ENCODE measurements around the gene RIMS4. TPM values are rescaled to one million over a fixed set of nuclear protein-coding genes. Genes with fewer than 3 reads are reported as not detected.

The RIMS4 gene
- total and polyA plus RNA-seq, 9 of the 15 experiments (the other 6 are each of a cell fraction or from before 2014, with no cell fraction given): 0.04 TPM; not detected in 8

DNA sequence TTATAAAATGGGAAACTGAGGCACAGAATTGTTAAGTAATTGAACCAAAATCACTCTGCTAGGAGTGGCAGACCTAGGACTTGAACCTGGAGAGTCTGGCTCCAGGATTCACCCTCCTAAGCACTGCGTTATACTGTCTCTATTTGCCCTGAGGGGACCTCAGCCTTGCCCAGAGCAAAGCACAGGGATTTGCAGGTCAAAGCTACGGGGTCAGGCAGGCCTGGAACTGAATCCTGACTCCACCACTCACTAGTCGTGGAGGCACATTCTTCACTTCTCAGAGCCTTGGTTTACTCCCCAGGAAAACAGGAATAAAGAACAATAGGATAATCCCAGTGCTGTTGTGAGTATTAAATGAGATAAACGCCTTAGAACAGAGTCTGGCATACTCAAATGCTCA, 45.3 kb downstream of the RIMS4 start:
- Histone ChIP-seq H3K4me2 (ENCODE audit: insufficient read depth, low read length) (no peak overlapping the region), H2AFZ (ENCODE audit: low read depth, low read length) (no peak overlapping the region), H4K20me1 (replicated peaks; ENCODE audit: control insufficient read depth, insufficient read depth, low read length) (peaks cover 4% of the 10 kb centered on the region; the same call in 1 of the 2 replicates), H3K9me3 (replicated peaks; ENCODE audit: control insufficient read depth, insufficient read depth, low read depth, low read length) (no peaks in the 10 kb centered on the region), H3K27ac (ENCODE audit: extremely low read depth, low read depth, low read length) (no peak overlapping the region), H3K4me3 (no peak overlapping the region), H3K4me1 (replicated peaks in 1 of 2; ENCODE audit: control insufficient read depth in 2 of 2, insufficient read depth in 2 of 2, low read length in 2 of 2) (no peaks in the 10 kb centered on the region), H3K9ac (ENCODE audit: insufficient read depth in 1 of 2, low read depth in 2 of 2, low read length in 2 of 2) (no peak overlapping the region), H3K79me2 (ENCODE audit: control insufficient read depth, insufficient read depth, low read length) (no peaks in the 10 kb centered on the region), H3K36me3 (ENCODE audit: control insufficient read depth, insufficient read depth, low read length) (no peaks in the 10 kb centered on the region), H3K27me3 (ENCODE audit: control insufficient read depth in 2 of 2, insufficient read depth in 2 of 2, low read length in 2 of 2) (peaks cover under 1 to 46% of the 10 kb centered on the region in 2 experiments; a peak in 4 of 5 replicates), H3K9me1 (ENCODE audit: control insufficient read depth, insufficient read depth, low read length) (no peaks in the 10 kb centered on the region)
- CTCF ChIA-PET (ENCODE audit: low intra/inter-chr PET ratio): no interaction called here
- BruUV-seq (replicated peaks): no TSS peak
- POLR2A ChIA-PET: no interaction called here
- DNase-seq (ENCODE audit: extremely low read depth in 1 of 4, low spot score in 3 of 4) (no peak), ATAC-seq (no peak), FAIRE-seq (no peak)
- in situ Hi-C loops (cut with MboI) (no loop called here), intact Hi-C loops (cut with micrococcal nuclease) (no loop called here)
- TF ChIP-seq HNRNPK (IDR thresholded peaks at IDR 0.05; ENCODE audit: low read depth, low read length, poor library complexity, severe bottlenecking) (no peak), SREBF1 (IDR thresholded peaks at IDR 0.05; ENCODE audit: borderline replicate concordance, low read depth, low read length) (no peak), MAFK (IDR thresholded peaks at IDR 0.05; ENCODE audit: low read length) (no peak), CBFB (CRISPR knock-in tag; IDR thresholded peaks at IDR 0.05) (no peak), MTF1 (CRISPR knock-in tag; IDR thresholded peaks at IDR 0.05; ENCODE audit: borderline replicate concordance) (no peak), KLF1 (tag; IDR thresholded peaks at IDR 0.05) (no peak), CSDE1 (IDR thresholded peaks at IDR 0.05) (no peak), RFX7 (CRISPR knock-in tag; IDR thresholded peaks at IDR 0.05) (no peak), PHF21A (IDR thresholded peaks at IDR 0.05; ENCODE audit: borderline replicate concordance, low read depth) (no peak), CBX2 (IDR thresholded peaks at IDR 0.05; ENCODE audit: insufficient read depth, low read length, poor library complexity, severe bottlenecking) (no peak), MTA2 (IDR thresholded peaks at IDR 0.05; ENCODE audit: low read depth) (no peak), ZKSCAN1 (IDR thresholded peaks at IDR 0.05; ENCODE audit: low read depth, low read length) (no peak), NFYB (IDR thresholded peaks at IDR 0.05; ENCODE audit: extremely low read depth, insufficient read length) (no peak), ZNF197 (CRISPR knock-in tag; IDR thresholded peaks at IDR 0.05; ENCODE audit: low read depth) (no peak)
- TF ChIP-seq, protein P1, sequence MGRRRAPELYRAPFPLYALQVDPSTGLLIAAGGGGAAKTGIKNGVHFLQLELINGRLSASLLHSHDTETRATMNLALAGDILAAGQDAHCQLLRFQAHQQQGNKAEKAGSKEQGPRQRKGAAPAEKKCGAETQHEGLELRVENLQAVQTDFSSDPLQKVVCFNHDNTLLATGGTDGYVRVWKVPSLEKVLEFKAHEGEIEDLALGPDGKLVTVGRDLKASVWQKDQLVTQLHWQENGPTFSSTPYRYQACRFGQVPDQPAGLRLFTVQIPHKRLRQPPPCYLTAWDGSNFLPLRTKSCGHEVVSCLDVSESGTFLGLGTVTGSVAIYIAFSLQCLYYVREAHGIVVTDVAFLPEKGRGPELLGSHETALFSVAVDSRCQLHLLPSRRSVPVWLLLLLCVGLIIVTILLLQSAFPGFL (CRISPR knock-in tag; IDR thresholded peaks at IDR 0.05): no peak
- TF ChIP-seq, protein P2, sequence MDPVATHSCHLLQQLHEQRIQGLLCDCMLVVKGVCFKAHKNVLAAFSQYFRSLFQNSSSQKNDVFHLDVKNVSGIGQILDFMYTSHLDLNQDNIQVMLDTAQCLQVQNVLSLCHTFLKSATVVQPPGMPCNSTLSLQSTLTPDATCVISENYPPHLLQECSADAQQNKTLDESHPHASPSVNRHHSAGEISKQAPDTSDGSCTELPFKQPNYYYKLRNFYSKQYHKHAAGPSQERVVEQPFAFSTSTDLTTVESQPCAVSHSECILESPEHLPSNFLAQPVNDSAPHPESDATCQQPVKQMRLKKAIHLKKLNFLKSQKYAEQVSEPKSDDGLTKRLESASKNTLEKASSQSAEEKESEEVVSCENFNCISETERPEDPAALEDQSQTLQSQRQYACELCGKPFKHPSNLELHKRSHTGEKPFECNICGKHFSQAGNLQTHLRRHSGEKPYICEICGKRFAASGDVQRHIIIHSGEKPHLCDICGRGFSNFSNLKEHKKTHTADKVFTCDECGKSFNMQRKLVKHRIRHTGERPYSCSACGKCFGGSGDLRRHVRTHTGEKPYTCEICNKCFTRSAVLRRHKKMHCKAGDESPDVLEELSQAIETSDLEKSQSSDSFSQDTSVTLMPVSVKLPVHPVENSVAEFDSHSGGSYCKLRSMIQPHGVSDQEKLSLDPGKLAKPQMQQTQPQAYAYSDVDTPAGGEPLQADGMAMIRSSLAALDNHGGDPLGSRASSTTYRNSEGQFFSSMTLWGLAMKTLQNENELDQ (CRISPR knock-in tag; IDR thresholded peaks at IDR 0.05; ENCODE audit: borderline replicate concordance): no peak
- TF ChIP-seq, protein P3, sequence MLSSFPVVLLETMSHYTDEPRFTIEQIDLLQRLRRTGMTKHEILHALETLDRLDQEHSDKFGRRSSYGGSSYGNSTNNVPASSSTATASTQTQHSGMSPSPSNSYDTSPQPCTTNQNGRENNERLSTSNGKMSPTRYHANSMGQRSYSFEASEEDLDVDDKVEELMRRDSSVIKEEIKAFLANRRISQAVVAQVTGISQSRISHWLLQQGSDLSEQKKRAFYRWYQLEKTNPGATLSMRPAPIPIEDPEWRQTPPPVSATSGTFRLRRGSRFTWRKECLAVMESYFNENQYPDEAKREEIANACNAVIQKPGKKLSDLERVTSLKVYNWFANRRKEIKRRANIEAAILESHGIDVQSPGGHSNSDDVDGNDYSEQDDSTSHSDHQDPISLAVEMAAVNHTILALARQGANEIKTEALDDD (IDR thresholded peaks at IDR 0.05): no peak
- TF ChIP-seq, protein P4, sequence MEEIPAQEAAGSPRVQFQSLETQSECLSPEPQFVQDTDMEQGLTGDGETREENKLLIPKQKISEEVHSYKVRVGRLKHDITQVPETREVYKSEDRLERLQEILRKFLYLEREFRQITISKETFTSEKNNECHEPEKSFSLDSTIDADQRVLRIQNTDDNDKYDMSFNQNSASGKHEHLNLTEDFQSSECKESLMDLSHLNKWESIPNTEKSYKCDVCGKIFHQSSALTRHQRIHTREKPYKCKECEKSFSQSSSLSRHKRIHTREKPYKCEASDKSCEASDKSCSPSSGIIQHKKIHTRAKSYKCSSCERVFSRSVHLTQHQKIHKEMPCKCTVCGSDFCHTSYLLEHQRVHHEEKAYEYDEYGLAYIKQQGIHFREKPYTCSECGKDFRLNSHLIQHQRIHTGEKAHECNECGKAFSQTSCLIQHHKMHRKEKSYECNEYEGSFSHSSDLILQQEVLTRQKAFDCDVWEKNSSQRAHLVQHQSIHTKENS (CRISPR knock-in tag; IDR thresholded peaks at IDR 0.05): no peak
- WGBS (ENCODE audit: insufficient coverage, low coverage, missing lambda C conversion rate): 2% methylated on average over 4 of the region's 4 CpGs
